SU-DHL-6 (cell line): ENCODE data around the gene DTX1.

Source experiments
- CTCF ChIP-seq: fragments of 200-600 bp; sonication (generic); IDR thresholded peaks from one replicate; pipeline ENCODE4 v1.5.1; 2017; ENCODE audit warnings: antibody characterized with exemption, mild to moderate bottlenecking, low read length, moderate library complexity; ENCODE audit not compliant: insufficient read depth, poor library complexity, severe bottlenecking
- EZH2phosphoT487 ChIP-seq: fragments of 200-600 bp; sonication (generic), shearing (Covaris generic); conservative IDR thresholded peaks from 2 replicates; pipeline ENCODE4 v1.6.1; 2018; ENCODE audit warnings: mild to moderate bottlenecking, antibody characterized with exemption, low read length, moderate library complexity, mixed read lengths

- no peak for TF ChIP-seq EZH2phosphoT487
- no peak for TF ChIP-seq CTCF
Measured at GRCh38 chr12:113133666-113134065, 77.1 kb downstream of the DTX1 start.
